ENCODE results near the gene PRPH. TPM values are rescaled to one million over a fixed set of nuclear protein-coding genes. Genes with fewer than 3 reads are reported as not detected.

PRPH gene
- total and polyA plus RNA-seq, 9 of the 15 experiments (the other 6 are each of a cell fraction or from before 2014, with no cell fraction given): 0.27 to 1.9 (median 1.3) TPM; not detected in 1

DNA sequence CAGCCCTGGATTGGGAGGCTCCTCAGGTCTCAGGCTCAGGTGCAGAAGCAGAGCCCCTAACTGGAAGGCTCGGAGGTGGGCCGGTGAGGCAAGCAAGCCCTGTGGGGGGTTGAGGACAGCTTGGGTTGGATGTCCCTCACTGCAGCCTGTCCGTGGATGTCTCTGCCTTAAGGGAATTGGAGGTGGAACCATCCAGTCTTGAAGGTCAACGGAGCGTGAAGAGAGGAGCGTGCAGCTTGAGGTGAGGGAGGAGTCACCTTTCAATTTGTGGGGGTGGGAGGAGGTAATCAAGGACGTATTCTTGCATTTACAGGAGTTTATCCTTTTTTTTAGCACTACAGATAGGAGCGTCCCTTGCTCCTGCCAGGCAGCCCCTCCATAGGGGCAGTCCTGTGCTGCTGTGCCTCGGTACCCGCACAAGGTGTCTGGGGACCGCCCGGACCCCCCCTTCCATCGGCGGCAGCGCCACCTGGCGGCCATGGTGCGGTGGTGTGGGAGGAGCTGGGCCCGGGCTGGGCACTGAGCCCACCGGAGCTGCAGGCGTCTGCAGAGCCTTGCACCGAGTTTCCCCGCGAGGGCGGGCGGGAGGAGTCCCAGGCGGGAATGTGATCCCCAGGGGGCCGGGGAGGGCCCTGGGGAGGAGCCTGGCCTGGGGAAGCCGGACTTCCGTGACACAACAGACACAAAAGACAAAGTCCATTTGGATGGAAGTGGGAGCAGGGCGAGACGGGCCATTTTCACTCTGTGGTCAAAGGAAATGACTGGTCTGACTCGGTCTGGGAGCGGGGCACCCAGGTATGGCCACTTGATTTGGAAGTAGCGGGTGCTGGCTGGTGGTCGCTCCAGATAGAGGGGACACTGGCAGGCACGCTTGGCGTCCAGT lies 52.6 kb downstream of the PRPH start (continued):
- TF ChIP-seq GABPB1 (CRISPR knock-in tag; IDR thresholded peaks at IDR 0.05) (no peak), RBBP5 (IDR thresholded peaks at IDR 0.05; ENCODE audit: borderline replicate concordance, insufficient read depth, low read length, poor library complexity, severe bottlenecking) (no peak), KLF10 (CRISPR knock-in tag; IDR thresholded peaks at IDR 0.05) (no peak), GTF2F1 (IDR thresholded peaks at IDR 0.05; ENCODE audit: low read depth, low read length) (no peak), SIN3B (IDR thresholded peaks at IDR 0.05; ENCODE audit: low read depth) (no peak), STAT5A (IDR thresholded peaks at IDR 0.05; ENCODE audit: borderline replicate concordance, low read length) (no peak), FOXM1 (IDR thresholded peaks at IDR 0.05; ENCODE audit: low read depth) (0 out of 2 replicates have a peak, but pooled peaks have one; percentile 15), FOXM1 (CRISPR knock-in tag; IDR thresholded peaks at IDR 0.05; ENCODE audit: low read depth) (no peak), ZNF124 (CRISPR knock-in tag; IDR thresholded peaks at IDR 0.05) (no peak), NCOA4 (IDR thresholded peaks at IDR 0.05; ENCODE audit: partially characterized antibody) (no peak), ZNF174 (CRISPR knock-in tag; IDR thresholded peaks at IDR 0.05) (no peak), TAF9B (IDR thresholded peaks at IDR 0.05; ENCODE audit: partially characterized antibody) (no peak), ZNF445 (CRISPR knock-in tag; IDR thresholded peaks at IDR 0.05; ENCODE audit: low read depth) (no peak), WHSC1 (IDR thresholded peaks at IDR 0.05; ENCODE audit: low read length) (no peak), ZNF766 (CRISPR knock-in tag; conservative IDR thresholded peaks at IDR 0.05) (no peak), PYGO2 (tag; IDR thresholded peaks at IDR 0.05) (no peak), ETV5 (CRISPR knock-in tag; IDR thresholded peaks at IDR 0.05; ENCODE audit: low read depth) (no peak), FOS (IDR thresholded peaks at IDR 0.05; ENCODE audit: extremely low read depth, insufficient read length) (no peak), RCOR1 (IDR thresholded peaks at IDR 0.05; ENCODE audit: borderline replicate concordance in 1 of 2, low read depth in 2 of 2, low read length in 2 of 2) (no peak), BHLHE40 (IDR thresholded peaks at IDR 0.05; ENCODE audit: low read length) (no peak), CREB1 (IDR thresholded peaks at IDR 0.05) (no peak), CREB1 (CRISPR knock-in tag; IDR thresholded peaks at IDR 0.05) (0 out of 2 replicates have a peak, but pooled peaks have one; percentile 27), MCM2 (IDR thresholded peaks at IDR 0.05; ENCODE audit: low read depth) (no peak)
- TF ChIP-seq, protein P1, sequence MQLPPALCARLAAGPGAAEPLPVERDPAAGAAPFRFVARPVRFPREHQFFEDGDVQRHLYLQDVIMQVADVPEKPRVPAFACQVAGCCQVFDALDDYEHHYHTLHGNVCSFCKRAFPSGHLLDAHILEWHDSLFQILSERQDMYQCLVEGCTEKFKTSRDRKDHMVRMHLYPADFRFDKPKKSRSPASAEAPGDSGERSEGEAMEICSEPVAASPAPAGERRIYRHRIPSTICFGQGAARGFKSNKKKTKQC (CRISPR knock-in tag; IDR thresholded peaks at IDR 0.05): no peak
- TF ChIP-seq, protein P2, sequence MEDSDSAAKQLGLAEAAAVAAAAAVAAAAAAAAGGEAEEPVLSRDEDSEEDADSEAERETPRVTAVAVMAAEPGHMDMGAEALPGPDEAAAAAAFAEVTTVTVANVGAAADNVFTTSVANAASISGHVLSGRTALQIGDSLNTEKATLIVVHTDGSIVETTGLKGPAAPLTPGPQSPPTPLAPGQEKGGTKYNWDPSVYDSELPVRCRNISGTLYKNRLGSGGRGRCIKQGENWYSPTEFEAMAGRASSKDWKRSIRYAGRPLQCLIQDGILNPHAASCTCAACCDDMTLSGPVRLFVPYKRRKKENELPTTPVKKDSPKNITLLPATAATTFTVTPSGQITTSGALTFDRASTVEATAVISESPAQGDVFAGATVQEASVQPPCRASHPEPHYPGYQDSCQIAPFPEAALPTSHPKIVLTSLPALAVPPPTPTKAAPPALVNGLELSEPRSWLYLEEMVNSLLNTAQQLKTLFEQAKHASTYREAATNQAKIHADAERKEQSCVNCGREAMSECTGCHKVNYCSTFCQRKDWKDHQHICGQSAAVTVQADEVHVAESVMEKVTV (CRISPR knock-in tag; IDR thresholded peaks at IDR 0.05): peak; percentile 31; the same call in 1 of the 2 replicates
- TF ChIP-seq, protein P3, sequence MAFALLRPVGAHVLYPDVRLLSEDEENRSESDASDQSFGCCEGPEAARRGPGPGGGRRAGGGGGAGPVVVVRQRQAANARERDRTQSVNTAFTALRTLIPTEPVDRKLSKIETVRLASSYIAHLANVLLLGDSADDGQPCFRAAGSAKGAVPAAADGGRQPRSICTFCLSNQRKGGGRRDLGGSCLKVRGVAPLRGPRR (CRISPR knock-in tag; IDR thresholded peaks at IDR 0.05): no peak
- TF ChIP-seq, protein P4, sequence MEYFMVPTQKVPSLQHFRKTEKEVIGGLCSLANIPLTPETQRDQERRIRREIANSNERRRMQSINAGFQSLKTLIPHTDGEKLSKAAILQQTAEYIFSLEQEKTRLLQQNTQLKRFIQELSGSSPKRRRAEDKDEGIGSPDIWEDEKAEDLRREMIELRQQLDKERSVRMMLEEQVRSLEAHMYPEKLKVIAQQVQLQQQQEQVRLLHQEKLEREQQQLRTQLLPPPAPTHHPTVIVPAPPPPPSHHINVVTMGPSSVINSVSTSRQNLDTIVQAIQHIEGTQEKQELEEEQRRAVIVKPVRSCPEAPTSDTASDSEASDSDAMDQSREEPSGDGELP (CRISPR knock-in tag; IDR thresholded peaks at IDR 0.05; ENCODE audit: borderline replicate concordance): peak; percentile 45; the same call in 1 of the 2 replicates

All from K562 (cell line).